ENCODE results near the gene FBXO24. TPM values are rescaled to one million over a fixed set of nuclear protein-coding genes. Genes with fewer than 3 reads are reported as not detected.

Gene FBXO24
- polyA plus RNA-seq, 1 of the 3 experiments (the other 2 are of a cell fraction), result 0.94 TPM

- Histone ChIP-seq H3F3A (replicated peaks; ENCODE audit: insufficient read depth) (peaks cover 10% of the 10 kb centered on the region), H3K9me3 (no peaks in the 10 kb centered on the region), H3K27ac (ENCODE audit: low read depth in 2 of 2, low read length in 1 of 2) (no peak overlapping the region), H3K27me3 (ENCODE audit: insufficient read depth) (no peaks in the 10 kb centered on the region), H3K4me2 (no peak overlapping the region), H3K9ac (no peak overlapping the region), H3K4me3 (ENCODE audit: low read depth in 2 of 2, low read length in 1 of 2) (no peak overlapping the region), H3K36me3 (replicated peaks in 1 of 2; ENCODE audit: control insufficient read depth in 1 of 2, insufficient read depth in 2 of 2, low read length in 1 of 2) (no peaks in the 10 kb centered on the region), H3K79me2 (ENCODE audit: insufficient read depth) (no peaks in the 10 kb centered on the region), H3K4me1 (ENCODE audit: control insufficient read depth in 1 of 2, insufficient read depth in 2 of 2, low read depth in 1 of 2, low read length in 1 of 2) (peaks cover 6 to 16% of the 10 kb centered on the region in 2 experiments; a peak in 1 of 4 replicates), H4K20me1 (ENCODE audit: insufficient read depth) (no peaks in the 10 kb centered on the region), H2AFZ (ENCODE audit: low read depth) (no peak overlapping the region), H3K9me2 (no peaks in the 10 kb centered on the region)
- TF ChIP-seq RCOR1 (IDR thresholded peaks at IDR 0.05; ENCODE audit: low read length) (no peak), USF1 (IDR thresholded peaks at IDR 0.05; ENCODE audit: borderline replicate concordance, low read depth) (no peak), NRF1 (IDR thresholded peaks at IDR 0.05; ENCODE audit: low read depth, low read length) (no peak), MAX (IDR thresholded peaks at IDR 0.05; ENCODE audit: low read depth) (no peak), IRF3 (IDR thresholded peaks at IDR 0.05; ENCODE audit: low read depth, low read length) (no peak)
- WGBS (ENCODE audit: low lambda C conversion rate), result 92% methylated on average over 4 of the region's 4 CpGs
- CTCF ChIA-PET, result interaction anchor here (0.9 to 9.0 kb wide), 14 partner anchors 9 to 95 kb away, joined by 3 to 101 read pairs (median 7); partner anchors contain the start of genes ACTL6B, EPO, MOSPD3 and POP7
- no peak for DNase-seq
- POLR2A ChIA-PET, result interaction anchor here (0.6 to 1.3 kb wide), 5 partner anchors 15 to 50 kb away, joined by 3 to 5 read pairs (median 3); no protein-coding TSS in a partner anchor
Measured at GRCh38 chr7:100630066-100630465, 43.9 kb downstream of the FBXO24 start.

GRCh38 chr7:100632951-100633717 lies 47.0 kb downstream of the FBXO24 start:
- Histone ChIP-seq H2AFZ (ENCODE audit: low read depth) (peak overlapping the region; percentile 93), H3K36me3 (replicated peaks in 1 of 2; ENCODE audit: control insufficient read depth in 1 of 2, insufficient read depth in 2 of 2, low read length in 1 of 2) (no peaks in the 10 kb centered on the region), H3K4me2 (peak overlapping the region; percentile 91), H4K20me1 (ENCODE audit: insufficient read depth) (no peaks in the 10 kb centered on the region), H3K27ac (ENCODE audit: low read depth in 2 of 2, low read length in 1 of 2) (no peak overlapping the region), H3K9me3 (no peaks in the 10 kb centered on the region), H3K4me3 (ENCODE audit: low read depth in 2 of 2, low read length in 1 of 2) (peak overlapping the region; percentile 43 to 59), H3K9ac (peak overlapping the region; percentile 27; the same call in 1 of the 2 replicates), H3K27me3 (ENCODE audit: insufficient read depth) (no peaks in the 10 kb centered on the region), H3K79me2 (ENCODE audit: insufficient read depth) (no peaks in the 10 kb centered on the region), H3K4me1 (ENCODE audit: control insufficient read depth in 1 of 2, insufficient read depth in 2 of 2, low read depth in 1 of 2, low read length in 1 of 2) (peaks cover 6% of the 10 kb centered on the region in 2 experiments; a peak in 1 of 4 replicates), H3K9me2 (no peaks in the 10 kb centered on the region), H3F3A (replicated peaks; ENCODE audit: insufficient read depth) (peaks cover 7% of the 10 kb centered on the region)
- peak; percentile 95 for DNase-seq
- 7% methylated on average over 47 of the region's 72 CpGs for WGBS (ENCODE audit: low lambda C conversion rate)
- CTCF ChIA-PET, result interaction anchor here (0.6 to 9.0 kb wide), 42 partner anchors 10 to 221 kb away, joined by 3 to 109 read pairs (median 6); partner anchors contain the start of genes ACTL6B, FBXO24, GNB2 and LRCH4
- POLR2A ChIA-PET, result interaction anchor here (0.8 to 2.1 kb wide), 12 partner anchors 16 to 531 kb away, joined by 3 to 11 read pairs (median 4); partner anchors contain the start of genes ACTL6B, AP4M1, GNB2 and MOSPD3
- TF ChIP-seq FOSL2 (IDR thresholded peaks at IDR 0.05; ENCODE audit: borderline replicate concordance, low read depth), result no peak
- TF ChIP-seq MAX (IDR thresholded peaks at IDR 0.05; ENCODE audit: low read depth), result peak; percentile 91
- no peak for TF ChIP-seq EZH2phosphoT487 (IDR thresholded peaks at IDR 0.05; ENCODE audit: borderline replicate concordance, low read depth)
- TF ChIP-seq FOXM1 (IDR thresholded peaks at IDR 0.05; ENCODE audit: low read depth), result no peak
- no peak for TF ChIP-seq TCF12 (IDR thresholded peaks at IDR 0.05)
- no peak for TF ChIP-seq ELF1 (IDR thresholded peaks at IDR 0.05)
- no peak for TF ChIP-seq ZBTB33 (IDR thresholded peaks at IDR 0.05; ENCODE audit: borderline replicate concordance, low read depth)
- TF ChIP-seq SIN3A (IDR thresholded peaks at IDR 0.05; ENCODE audit: borderline replicate concordance, low read depth, low read length), result no peak
- TF ChIP-seq SMC3 (IDR thresholded peaks at IDR 0.05; ENCODE audit: low read depth, low read length), result peak; percentile 44
- peak; percentile 81 for TF ChIP-seq MXI1 (IDR thresholded peaks at IDR 0.05; ENCODE audit: low read depth, low read length)
- 0 out of 2 replicates have a peak, but pooled peaks have one; percentile 8 for TF ChIP-seq NRF1 (IDR thresholded peaks at IDR 0.05; ENCODE audit: low read depth, low read length)
- TF ChIP-seq REST (IDR thresholded peaks at IDR 0.05; ENCODE audit: low read depth, low read length), result no peak
- 0 out of 2 replicates have a peak, but pooled peaks have one; percentile 14 for TF ChIP-seq TAF1 (IDR thresholded peaks at IDR 0.05; ENCODE audit: borderline replicate concordance, low read depth, low read length)
